PC-3 (cell line): ENCODE data around the gene TNFRSF25. TPM values are rescaled to one million over a fixed set of nuclear protein-coding genes. Genes with fewer than 3 reads are reported as not detected.

Experiments used
- ATAC-seq: fragments of 200-7000 bp; cut with Tn5 transposase; 2 replicates; pipeline ENCODE4 v1.9.1; 2020; ENCODE audit warnings: mild to moderate bottlenecking, moderate library complexity
- BruUV-seq: library from RNA; stranded (reverse); fragments of 400-500 nt; replicated peaks from 2 replicates; lab custom pipeline; 2021; lab: Mats Ljungman, UMichigan
- CTCF ChIA-PET: fragments of 300-600 bp; sonication (Branson Sonifier 250); formaldehyde crosslinking; loops from one replicate; lab custom pipeline; 2022; ENCODE audit warnings: antibody characterized with exemption; lab: Charles Lee
- POLR2A ChIA-PET: fragments of 300-600 bp; sonication (Branson Sonifier 250); formaldehyde crosslinking; loops from one replicate; lab custom pipeline; 2022; ENCODE audit warnings: antibody characterized with exemption; ENCODE audit not compliant: unreplicated experiment; lab: Charles Lee
- DNase-seq: peaks from one replicate; pipeline ENCODE4 v3.0.0-alpha.2; 2015
- H2AFZ ChIP-seq: fragments of 300-600 bp; sonication (generic); 2 replicates; pipeline ENCODE4 v1.6.0; 2016; ENCODE audit warnings: antibody characterized with exemption, low read length
- H3F3A ChIP-seq: fragments of 300-600 bp; sonication (generic); one replicate; pipeline ENCODE4 v1.6.0; 2017; ENCODE audit warnings: antibody characterized with exemption, low read length, control low read depth, mild to moderate bottlenecking; ENCODE audit not compliant: unreplicated experiment
- H3K27ac ChIP-seq: fragments of 300-600 bp; sonication (generic); 2 replicates; pipeline ENCODE4 v1.5.1; 2016; ENCODE audit warnings: mild to moderate bottlenecking, low read length
- H3K27me3 ChIP-seq: fragments of 300-600 bp; sonication (generic); 2 replicates; pipeline ENCODE4 v1.6.1; 2016; ENCODE audit warnings: low read length, mixed read lengths
- H3K36me3 ChIP-seq: fragments of 300-600 bp; sonication (generic); 2 replicates; pipeline ENCODE4 v1.6.1; 2016; ENCODE audit warnings: low read depth, mixed run types, low read length, mixed read lengths
- H3K4me1 ChIP-seq: fragments of 300-600 bp; sonication (generic); 2 replicates; pipeline ENCODE4 v1.5.1; 2016; ENCODE audit warnings: low read length; ENCODE audit not compliant: insufficient read depth
- H3K4me2 ChIP-seq: fragments of 300-600 bp; sonication (generic); 2 replicates; pipeline ENCODE4 v1.6.0; 2016; ENCODE audit warnings: low read length
- H3K4me3 ChIP-seq: fragments of 300-600 bp; sonication (generic); 2 replicates; pipeline ENCODE4 v1.5.1; 2016; ENCODE audit warnings: mild to moderate bottlenecking, low read length, mixed read lengths
- H3K79me2 ChIP-seq: fragments of 300-600 bp; sonication (generic); 2 replicates; pipeline ENCODE4 v1.6.1; 2017; ENCODE audit warnings: low read length, mixed read lengths
- H3K9ac ChIP-seq: fragments of 300-600 bp; sonication (generic); 2 replicates; pipeline ENCODE4 v1.6.0; 2016; ENCODE audit warnings: mild to moderate bottlenecking, low read length
- H3K9me2 ChIP-seq: fragments of 300-600 bp; sonication (generic); replicated peaks from 2 replicates; pipeline ENCODE4 v1.6.1; 2016; ENCODE audit warnings: mixed run types, low read length, mixed read lengths
- H3K9me3 ChIP-seq: fragments of 300-600 bp; sonication (generic); 2 replicates; pipeline ENCODE4 v1.6.1; 2016; ENCODE audit warnings: low read length, mixed read lengths
- H4K20me1 ChIP-seq: fragments of 300-600 bp; sonication (generic); 2 replicates; pipeline ENCODE4 v1.6.1; 2016; ENCODE audit warnings: low read length, mixed read lengths
- EZH2 ChIP-seq: fragments of 300-600 bp; sonication (generic); IDR thresholded peaks from one replicate; pipeline ENCODE4 v1.6.1; 2017; ENCODE audit warnings: antibody characterized with exemption, mild to moderate bottlenecking, low read length; ENCODE audit not compliant: unreplicated experiment
- EZH2phosphoT487 ChIP-seq: fragments of 300-600 bp; sonication (generic); IDR thresholded peaks from 2 replicates; pipeline ENCODE4 v1.6.1; 2018; ENCODE audit warnings: mild to moderate bottlenecking, antibody characterized with exemption, low read length, borderline replicate concordance
- intact Hi-C: fragments of 100-400 bp; cut with micrococcal nuclease; formaldehyde crosslinking; loops from 2 replicates; pipeline ENCODE4 v1.9.0; 2023
- total RNA-seq: library from RNA; depleted of rRNA; stranded (reverse); fragments of >200 nt; gene quantifications from 2 replicates; pipeline ENCODE4 v1.2.3, GENCODE V29; 2014
- TF ChIP-seq, protein P1 (sequence below): fragments of 300-600 bp; sonication (generic); conservative IDR thresholded peaks from 2 replicates; pipeline ENCODE4 v1.5.1; 2017; ENCODE audit warnings: antibody characterized with exemption, low read depth, mild to moderate bottlenecking, low read length

Gene TNFRSF25
- total RNA-seq, 1 experiment from 2014 or later: 42.5 TPM

DNA sequence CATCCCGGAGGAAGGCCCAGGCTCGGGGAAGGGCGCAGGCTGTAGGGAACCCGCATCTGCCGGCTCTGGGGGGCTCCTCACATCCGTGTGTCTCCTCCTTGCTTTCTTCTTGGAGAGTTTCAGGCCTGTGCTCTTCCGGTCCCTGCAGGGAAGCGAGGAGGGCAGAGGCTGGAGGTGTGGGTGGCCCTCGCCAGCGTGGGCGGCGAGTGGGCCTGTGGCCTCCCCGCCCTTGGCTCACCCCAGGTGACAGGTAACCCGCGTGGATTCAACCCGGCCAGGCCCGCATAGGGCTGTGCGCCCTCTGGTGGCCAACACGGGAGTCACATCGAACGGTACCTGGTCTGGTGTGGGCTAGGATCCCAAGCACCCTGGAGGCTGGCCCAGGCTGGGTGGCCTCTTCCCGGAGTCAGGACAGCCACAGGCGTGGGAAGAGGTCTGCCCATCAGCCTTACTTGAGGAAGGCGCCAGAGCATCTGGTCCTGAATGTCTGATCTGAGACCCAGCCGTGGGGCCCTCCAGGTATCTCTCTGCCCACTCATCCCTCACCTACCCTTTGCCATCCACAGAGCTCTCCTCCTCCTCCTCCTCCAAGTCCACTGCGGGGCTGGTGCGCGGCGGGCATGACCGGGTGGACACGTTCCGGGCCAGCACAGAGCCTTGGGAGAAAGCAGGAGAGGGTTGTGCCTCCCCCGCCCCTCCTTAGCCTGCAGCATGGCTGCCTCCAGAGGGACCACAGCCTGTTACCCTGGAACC is 9.6 kb upstream of the TNFRSF25 start:
- TF ChIP-seq EZH2: no peak
- TF ChIP-seq, protein P1, sequence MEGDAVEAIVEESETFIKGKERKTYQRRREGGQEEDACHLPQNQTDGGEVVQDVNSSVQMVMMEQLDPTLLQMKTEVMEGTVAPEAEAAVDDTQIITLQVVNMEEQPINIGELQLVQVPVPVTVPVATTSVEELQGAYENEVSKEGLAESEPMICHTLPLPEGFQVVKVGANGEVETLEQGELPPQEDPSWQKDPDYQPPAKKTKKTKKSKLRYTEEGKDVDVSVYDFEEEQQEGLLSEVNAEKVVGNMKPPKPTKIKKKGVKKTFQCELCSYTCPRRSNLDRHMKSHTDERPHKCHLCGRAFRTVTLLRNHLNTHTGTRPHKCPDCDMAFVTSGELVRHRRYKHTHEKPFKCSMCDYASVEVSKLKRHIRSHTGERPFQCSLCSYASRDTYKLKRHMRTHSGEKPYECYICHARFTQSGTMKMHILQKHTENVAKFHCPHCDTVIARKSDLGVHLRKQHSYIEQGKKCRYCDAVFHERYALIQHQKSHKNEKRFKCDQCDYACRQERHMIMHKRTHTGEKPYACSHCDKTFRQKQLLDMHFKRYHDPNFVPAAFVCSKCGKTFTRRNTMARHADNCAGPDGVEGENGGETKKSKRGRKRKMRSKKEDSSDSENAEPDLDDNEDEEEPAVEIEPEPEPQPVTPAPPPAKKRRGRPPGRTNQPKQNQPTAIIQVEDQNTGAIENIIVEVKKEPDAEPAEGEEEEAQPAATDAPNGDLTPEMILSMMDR: peak; percentile 99
- TF ChIP-seq EZH2phosphoT487: no peak
- Histone ChIP-seq H3K9me3 (no peaks in the 10 kb centered on the region), H4K20me1 (no peaks in the 10 kb centered on the region), H3K79me2 (no peaks in the 10 kb centered on the region), H3K9ac (no peak overlapping the region), H2AFZ (no peak overlapping the region), H3K36me3 (peaks cover 18% of the 10 kb centered on the region), H3K27me3 (no peaks in the 10 kb centered on the region), H3K4me3 (no peak overlapping the region), H3K4me1 (no peaks in the 10 kb centered on the region), H3F3A (no peaks in the 10 kb centered on the region), H3K4me2 (no peak overlapping the region), H3K27ac (no peak overlapping the region), H3K9me2 (no peaks in the 10 kb centered on the region)
- POLR2A ChIA-PET: interaction anchor here (1.1 kb wide), 1 partner anchor 16 kb away, joined by 3 read pairs; no protein-coding TSS in a partner anchor
- peak; percentile 89 for ATAC-seq
- BruUV-seq: no TSS peak
- intact Hi-C loops: no loop called here
- CTCF ChIA-PET: interaction anchor here (0.6 kb wide), 1 partner anchor 11 kb away, joined by 4 read pairs; no protein-coding TSS in a partner anchor
- DNase-seq: peak; percentile 87

DNA sequence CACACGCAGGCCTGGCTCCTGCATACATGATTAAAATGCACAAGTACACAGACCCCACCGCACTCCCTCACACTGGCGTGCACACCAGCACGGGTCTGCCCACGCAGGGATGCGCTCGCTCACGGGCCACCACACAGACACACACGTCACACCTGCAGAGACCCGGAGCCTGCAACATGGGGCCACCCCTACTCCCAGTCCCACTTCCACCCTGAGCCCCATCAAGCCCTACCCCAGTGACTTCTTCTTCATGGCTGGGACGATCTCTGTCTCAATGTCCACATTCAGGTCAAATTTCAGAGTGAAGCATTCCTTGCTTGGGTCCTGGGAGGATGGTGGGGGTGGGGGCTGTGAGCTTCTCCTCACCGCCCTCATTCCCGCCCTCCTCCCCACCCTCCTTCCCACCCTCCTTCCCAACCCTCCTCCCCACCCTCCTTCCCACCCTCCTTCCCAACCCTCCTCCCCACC is 8.9 kb upstream of the TNFRSF25 start:
- DNase-seq (no peak), ATAC-seq (no peak)
- Histone ChIP-seq H3K4me3 (no peak overlapping the region), H3K9me3 (no peaks in the 10 kb centered on the region), H3F3A (no peaks in the 10 kb centered on the region), H2AFZ (no peak overlapping the region), H3K27me3 (no peaks in the 10 kb centered on the region), H4K20me1 (no peaks in the 10 kb centered on the region), H3K9ac (no peak overlapping the region), H3K79me2 (no peaks in the 10 kb centered on the region), H3K27ac (no peak overlapping the region), H3K4me1 (no peaks in the 10 kb centered on the region), H3K36me3 (peaks cover 24% of the 10 kb centered on the region), H3K9me2 (no peaks in the 10 kb centered on the region), H3K4me2 (no peak overlapping the region)
- intact Hi-C loops: no loop called here
- POLR2A ChIA-PET: no interaction called here
- TF ChIP-seq, protein P1: no peak
- no peak for TF ChIP-seq EZH2
- no peak for TF ChIP-seq EZH2phosphoT487
- CTCF ChIA-PET: no interaction called here
- BruUV-seq: no TSS peak
